ENCODE results near the gene TTC34.

TTC34 gene

DNA sequence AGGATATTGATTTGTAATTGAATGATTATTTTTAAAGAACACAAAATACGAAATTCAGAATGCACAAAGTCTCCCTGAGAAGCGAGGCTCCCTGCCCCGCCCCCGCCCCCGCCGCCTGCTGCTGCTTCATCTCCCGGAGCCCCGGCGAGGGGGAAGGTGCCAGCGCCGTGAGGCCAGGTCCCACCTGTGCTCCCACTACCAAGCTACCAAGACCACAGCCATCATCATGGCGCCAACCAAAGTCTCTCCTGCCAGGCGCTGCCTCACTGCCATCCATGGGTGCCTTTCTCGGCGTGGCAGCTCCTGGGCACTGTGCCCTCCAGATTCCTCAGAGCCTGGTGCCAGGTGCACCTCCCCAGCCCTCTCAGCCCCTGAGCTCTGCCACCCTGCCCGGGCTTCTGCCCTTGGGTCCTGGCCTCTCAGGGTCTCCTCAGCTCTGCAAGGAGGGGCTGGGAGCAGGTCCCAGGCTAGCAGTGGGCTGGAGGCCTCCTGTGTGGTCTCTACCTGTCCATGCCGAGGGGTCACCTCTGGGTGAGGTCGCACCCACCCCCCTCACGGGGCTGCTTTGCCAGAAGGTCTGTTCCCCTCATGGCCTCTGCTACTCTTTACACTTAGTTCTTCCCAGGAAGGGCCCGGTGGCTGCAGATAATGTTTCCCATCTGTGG is 29.4 kb upstream of the TTC34 start:
- no peak for DNase-seq (ENCODE audit: low spot score)

DNA sequence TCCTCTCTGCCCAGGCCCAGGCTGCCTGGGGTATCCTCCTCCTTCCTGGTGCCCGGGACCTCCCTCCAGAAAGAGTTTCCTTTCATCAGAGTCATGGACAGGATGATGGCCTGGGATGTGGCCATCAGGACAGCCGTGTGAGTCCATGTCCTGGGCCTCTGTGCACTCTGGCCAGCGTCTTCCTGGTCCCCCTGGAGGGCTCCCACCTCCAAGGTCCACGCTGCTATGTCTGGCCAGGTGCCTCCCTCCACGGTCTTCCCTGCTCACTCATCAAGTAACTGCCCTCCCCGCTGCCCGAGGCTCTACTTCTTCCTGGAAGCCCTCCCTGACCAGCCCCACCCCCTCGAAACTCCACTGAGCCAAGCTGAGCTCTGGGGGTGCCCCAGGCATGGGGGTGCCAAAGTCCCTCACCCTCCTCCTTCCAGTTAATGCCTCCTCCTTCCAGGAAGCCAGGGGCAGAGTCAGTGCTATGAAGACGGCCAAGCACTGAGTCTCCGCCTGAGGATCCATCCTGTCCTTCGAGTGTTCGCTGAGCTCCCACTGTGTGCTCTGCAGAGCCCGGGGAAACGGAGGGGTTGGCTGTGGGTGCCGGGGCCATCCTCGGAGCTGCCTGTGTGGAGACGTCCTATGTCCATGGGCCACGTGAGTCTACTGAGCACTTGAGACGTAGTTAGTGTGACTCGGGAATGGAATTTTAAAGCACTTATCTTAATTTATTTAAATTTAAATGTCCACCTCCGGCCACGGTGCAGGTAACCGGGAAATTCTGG is 28.5 kb upstream of the TTC34 start:
- no peak for DNase-seq (ENCODE audit: low spot score)

DNA sequence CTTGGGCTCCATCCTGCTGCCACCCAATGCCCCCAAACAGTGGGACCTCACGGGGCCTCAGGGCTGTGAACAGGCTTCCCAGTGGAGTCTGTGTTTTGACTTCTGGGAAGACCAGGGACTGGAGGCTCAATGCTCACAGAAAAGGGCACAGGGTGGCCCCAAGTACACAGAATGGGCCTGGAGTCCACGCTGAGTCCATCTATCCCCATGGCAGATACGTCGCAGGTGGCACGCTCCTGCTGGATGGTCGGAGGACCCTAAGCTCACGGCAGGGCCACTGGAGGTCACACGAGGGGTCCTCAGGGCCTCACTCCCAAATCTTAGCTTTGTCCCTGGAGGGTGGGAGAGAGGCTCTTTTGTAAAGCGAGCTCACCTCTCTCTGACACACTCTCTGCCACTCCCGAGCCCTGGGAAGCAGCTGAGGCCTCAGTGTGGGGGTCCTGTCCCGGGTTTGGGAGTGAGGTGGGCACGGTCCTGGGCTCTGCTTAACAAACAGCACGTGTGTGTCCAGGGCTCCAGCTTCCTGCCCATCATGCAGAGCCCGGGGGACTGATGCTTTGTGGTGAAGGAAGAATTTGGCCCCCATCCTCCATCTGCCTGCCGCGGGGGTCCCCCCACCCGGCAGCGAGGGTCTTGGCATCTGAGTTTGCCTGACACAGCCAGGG is 27.2 kb upstream of the TTC34 start:
- DNase-seq (ENCODE audit: low spot score) = no peak

DNA sequence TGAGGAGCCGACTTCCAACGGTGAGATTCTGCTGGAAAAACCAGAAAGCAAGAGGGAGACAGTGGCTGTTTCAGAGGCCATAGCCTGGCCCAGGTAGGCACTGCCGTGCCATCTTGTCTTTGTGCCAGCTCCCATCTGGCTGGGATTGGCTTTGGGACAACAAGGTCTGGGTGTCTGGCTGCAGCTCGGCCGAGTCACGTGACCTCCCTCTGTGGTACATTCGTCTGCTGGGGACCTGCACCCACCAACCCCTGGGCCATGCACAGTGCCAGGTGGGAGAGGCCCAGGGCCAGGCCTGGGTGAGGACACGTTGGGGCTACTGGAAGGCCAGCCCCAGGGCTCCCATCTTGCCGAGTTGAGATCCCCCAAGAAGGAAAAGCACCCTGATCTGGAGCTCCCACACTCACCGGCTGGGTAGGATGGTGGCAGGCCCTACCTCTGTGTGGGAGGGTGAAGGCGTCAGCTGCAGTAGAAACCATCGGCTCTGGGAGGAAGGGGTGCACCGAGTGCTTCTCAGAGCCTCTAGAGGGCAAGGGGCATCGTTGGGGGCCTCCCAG is 25.3 kb upstream of the TTC34 start:
- no peak for DNase-seq (ENCODE audit: low spot score)

DNA sequence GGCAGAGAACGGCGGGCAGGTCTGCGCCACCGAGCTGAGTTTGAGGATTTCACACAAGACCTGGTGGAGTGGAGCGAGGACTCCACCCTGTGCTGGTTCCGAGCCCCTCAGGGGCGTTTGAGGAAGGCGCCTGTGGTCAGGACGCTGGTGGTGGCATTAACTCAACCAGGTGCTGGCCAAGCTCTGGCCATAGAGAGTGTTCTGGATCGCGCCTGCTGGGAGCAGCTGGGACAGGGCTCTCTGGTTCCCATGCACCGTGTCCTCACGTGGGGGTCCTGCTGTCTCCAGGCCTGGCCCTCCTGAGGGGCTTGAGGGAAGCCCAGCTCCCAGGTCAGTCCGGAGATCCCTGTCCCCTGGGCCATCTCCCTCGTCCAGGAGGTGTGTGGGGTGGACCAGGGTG is 24.8 kb upstream of the TTC34 start:
- no peak for DNase-seq (ENCODE audit: low spot score)

DNA sequence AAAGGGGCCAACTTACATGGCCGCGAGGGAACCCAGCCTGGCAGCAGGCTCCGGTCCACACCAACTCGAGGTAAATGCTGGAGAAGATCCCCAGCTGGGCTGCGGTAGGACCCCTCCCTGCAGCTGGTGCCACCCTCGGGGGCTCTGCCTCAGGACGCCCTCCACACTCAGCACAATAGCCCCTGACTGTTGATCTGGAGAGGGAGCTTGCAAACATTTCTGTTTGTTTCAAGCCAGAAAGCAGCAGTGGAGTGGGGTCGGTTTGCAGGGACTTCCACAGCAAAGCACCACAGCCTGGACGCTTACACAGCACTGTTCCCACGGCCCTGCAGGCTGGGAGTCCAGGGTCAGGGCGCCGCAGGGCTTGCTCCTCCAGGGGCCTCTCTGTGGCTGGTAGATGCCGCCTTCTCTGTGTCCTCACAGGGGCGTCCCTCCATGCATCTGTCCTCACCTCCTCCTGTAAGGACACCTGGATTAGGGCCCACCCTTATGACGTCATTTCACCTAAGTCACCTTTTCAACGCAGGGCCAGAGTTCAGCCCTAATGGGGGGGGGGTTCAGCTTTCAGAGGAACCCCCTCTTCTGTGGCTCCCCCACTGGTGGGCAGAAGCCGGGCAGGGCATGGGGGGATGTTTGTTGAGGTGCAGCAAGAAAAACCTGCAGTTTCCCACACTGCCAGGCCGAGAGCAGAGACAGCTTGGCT is 24.1 kb upstream of the TTC34 start:
- no peak for DNase-seq (ENCODE audit: low spot score)

DNA sequence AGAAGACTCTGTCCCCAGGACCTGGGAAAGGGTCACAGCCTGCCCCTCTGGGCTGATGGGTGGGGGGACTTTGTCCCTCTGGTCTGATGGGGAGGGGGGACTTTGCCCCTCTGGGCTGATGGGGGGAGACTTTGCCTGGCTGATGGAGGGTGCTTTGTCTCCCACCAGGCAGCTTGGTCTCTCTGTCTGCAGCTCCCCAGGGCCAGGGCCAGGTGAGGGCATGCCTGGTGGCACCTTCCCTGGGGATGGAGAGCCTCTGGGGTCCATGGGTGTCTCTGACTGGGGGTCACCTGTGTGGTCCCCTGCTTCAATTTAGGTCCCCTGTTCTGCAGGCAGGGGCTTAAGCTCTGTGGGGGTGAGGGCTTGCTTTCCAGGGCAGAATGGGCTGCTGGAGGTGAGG is 23.5 kb upstream of the TTC34 start:
- no peak for DNase-seq (ENCODE audit: low spot score)

DNA sequence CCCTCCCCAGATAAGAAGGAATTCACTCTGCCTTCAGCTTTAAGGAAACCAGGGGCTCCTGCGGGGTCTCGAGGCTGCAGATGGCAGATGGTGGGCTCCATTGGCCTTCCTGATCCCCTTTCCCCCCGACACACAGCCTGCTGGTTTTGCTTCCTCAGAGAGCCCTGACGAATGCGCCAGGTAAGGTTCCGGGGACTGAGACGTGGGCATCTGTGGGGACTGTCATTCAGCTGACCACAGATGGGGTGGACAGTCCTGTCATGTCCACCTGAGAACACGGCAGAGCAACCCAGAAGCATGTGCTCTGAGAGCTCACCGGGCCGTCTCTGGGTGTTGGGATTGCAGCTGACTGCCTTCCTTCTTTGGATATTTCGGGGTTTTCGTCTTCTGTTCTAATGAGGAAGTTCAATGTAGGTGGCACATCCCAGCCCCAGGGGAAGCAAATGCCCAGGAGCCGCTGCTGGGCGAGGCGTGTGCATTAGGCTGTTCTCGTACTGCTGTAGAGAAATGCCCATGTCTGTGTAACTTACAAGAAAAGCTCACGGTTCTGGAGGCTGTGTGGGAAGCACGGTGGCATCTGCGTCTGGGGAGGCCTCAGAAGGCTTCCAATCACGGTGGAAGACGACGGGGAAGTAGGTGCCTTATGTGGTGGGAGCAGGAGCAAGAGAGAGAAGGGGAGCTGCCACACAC is 22.6 kb upstream of the TTC34 start:
- DNase-seq (ENCODE audit: low spot score) = no peak

DNA sequence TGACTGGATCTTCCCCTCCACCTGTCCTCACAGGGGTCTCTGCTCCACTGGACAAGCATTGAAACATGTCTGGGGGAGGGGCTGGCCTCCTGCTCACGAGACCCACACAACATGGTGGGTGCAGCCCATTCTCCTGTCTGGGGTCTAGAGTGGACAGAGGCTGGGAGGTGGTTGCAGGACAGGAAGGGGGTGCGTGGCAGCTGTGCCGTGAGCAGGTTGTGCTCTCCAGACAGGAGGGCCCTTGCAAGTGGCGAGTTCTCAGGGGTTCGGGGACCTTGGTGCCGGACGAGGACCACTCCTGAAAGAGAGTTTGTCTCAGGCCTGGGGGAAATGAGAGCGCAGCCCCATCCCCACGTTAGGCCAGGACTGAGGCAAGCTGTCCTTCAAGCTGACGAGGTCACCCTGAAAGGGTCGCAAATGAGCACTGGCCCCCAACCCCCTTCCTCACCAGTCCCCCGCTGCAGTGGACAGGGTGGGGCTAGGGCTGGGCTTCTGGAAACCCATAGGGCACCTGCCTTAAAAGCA is 21.2 kb upstream of the TTC34 start:
- no peak for DNase-seq (ENCODE audit: low spot score)

DNA sequence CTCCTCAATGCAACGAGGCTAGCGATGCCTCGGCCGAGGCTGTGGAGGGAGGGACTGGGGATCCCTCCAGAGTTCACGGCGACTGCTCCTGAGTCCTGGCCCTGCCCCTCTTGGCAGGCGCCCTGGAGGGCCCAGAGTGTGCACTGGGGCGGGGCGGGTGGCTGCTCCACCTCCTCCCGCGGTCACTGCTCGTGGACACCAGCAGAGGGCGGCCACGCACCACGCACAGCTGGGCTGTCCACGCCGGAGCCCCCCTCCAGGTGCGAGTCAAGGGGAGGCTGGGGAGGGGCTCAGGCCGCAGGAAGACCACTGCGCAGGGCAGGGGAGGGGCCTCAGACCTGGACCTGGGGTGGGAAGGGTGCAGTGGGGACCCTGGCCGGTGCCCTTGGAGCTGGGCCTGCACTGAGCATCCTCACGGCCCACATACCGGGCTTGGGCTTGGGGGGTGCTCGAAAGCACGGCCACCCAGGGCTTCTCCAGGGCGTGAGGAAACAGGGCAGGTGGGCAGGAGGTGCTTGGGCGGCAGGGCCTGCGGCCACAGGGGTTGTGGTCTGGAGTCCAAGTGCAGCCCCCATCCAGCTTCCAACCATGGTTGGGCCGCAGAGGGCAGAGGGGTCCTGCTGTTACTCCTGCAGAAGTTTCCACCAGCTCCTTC is 20.6 kb upstream of the TTC34 start:
- peak; percentile 33 for DNase-seq (ENCODE audit: low spot score)

DNA sequence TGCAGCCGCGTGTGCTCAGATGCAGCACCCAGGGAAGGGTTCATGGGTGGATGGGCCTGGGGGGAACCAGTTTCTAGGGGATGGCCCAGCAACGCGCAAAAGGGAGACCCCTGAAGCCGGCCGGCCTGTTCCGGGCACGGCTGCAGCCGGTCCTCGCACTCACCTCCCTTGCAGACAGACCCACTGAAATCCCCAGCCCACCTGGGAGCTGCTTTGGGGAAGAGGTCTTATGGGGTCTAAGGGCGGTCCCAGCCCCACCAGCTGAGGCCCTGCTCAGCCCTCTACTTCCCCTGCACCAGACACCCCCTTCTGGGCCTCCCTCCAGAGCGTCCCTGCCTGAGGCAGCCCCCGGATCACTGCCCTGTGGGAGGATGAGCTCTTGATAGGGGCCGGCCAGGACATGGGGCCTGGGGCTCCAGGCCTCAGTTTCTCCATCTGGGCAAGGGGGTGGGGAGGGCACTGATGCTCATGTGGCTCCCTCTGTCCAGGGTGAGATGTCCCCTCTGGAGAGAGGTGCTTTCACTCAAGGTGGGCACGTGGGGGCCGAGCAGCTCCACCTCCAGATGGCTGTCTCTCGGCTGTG is 20.0 kb upstream of the TTC34 start:
- no peak for DNase-seq (ENCODE audit: low spot score)

DNA sequence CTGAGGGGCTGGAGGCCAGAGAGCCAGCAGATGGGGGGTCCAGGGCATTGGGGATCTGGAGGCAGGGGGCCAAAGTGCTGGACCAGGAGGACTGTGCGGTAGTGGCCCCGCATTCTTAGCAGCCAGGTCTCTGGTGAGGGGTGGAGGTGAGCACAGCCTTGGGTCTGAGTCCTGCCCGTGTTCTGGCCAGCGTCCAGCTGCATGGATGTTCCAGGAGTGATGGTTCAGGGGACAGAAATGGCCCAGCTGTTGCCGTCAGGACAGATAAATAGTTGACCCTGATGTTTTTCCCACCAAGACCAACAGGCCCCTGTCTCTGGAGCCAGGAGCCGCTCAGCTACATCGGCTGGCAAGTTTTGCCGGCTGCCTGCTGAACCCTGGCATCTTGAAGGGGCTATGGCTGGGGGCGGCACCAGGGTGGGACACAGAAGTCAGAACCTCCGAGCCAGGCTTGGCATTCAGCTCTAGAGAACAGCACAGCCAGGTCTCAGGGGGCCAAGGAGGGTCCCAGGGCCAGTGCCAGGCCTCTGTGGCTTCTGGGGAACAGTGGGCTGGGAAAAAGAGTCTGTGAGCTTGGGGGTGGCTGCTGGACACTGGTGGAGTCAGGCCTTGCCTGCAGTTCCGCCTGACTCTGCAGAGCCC is 19.4 kb upstream of the TTC34 start:
- DNase-seq (ENCODE audit: low spot score) = no peak

DNA sequence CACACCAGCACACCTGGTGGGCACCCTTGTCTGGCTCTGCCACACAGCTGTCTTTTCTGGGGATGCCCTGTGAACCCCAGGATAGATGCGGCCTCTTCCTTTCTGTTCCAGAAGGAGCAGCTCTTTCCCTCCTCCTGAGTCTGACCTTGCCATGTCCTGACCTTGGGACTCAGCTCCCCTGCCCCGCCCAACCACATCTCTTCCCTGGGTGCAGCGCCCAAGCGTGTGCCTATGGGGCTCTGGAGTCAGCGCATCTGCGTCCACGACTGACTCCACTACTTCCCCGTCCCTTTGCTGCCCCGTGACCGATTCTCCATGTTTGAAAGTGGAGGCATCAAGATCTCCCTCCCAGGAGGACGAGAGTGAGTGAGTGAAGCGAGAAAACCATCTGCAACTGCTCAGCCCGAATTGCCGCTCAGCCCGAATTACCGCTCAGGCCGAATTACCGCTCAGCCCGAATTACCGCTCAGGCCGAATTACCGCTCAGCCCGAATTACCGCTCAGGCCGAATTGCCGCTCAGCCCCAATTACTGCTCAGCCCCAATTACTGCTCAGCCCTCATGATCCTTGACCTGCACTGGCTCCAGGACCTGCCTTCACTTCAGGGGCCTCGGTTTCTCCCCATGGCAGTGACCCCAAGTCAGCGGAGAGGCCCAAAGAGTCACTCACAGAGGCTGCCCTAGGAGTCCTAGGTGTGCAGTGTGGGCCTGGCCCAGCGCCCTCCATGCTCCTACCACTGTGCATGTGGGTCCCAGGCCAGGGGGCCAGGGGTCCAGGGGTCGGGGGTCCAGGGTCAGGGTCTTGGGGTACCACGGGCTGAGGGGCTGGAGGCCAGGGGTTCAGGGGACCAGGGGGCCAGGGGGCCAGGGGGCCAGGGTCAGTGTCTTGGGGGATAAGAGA is 18.6 kb upstream of the TTC34 start:
- no peak for DNase-seq (ENCODE audit: low spot score)

DNA sequence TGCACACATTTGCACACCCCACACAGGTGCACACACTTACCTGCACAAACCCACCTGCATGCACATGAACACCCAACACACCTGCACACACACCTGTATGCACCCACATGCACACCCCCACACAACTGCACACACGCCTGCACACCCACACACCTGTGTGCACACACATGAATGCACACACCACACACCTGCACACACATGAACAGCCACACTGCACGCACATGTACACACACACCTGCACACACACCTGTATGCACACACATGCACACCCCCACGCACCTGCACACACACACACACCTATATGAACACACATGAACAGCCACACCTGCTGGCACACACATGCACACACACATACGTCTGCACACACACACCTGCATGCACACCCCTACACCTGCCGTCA is 17.9 kb upstream of the TTC34 start:
- no peak for DNase-seq (ENCODE audit: low spot score)

DNA sequence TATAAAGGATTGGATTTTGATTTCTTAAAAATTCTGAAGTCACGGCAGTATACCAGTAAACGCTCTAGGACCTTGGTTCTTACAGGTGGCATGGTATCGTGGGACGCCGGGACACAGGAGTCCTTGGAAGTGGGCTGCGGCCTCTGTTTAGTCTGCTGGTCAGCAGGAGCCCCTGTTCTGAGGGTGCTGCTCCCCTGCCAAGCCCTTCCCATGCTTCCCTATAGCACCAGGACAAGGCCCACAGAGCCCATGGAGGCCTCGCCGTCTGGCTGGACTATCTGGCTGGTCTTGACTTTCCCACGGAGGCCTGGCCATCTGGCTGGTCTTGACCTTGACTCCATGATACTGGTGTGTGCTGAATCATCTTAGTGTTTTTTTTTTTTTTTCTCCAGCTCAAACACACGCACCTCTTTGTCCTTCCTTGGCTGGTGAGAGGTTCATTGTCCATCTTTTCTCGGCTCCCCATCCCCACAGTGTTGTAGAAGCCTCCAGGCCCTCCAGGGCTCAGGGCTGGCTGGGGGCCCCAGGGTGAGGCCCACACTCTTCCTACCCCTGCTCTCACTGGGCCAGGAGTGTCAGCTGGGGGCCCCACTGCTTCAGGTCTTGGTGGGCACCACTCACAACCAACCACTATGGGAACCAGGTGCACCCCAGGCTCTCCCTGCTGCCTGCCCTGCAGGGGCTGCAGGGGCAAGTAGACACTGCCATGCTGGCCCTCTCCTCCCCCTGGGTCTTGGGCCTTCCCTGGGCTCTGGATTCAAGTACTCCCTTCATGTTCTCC is 16.5 kb upstream of the TTC34 start:
- DNase-seq (ENCODE audit: low spot score) = no peak

DNA sequence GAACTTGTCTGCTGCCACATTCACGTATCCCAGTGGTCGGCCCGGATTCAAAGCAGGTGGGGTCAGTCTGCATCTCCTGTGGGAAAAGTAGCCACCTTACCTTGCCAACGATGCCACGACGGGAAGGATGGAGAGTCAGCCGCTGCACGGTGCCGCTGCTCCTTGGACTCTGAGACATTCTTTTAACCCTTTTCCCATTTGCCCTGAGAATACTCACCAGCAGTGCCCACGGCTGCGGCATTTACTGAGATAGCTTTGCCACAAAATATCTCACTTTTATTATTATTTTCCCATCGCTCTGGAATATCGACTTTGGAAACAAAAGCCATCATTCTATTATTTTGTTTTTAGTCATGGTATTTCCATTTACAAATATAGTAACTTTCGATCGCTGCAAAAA is 15.3 kb upstream of the TTC34 start:
- DNase-seq (ENCODE audit: low spot score) = no peak

DNA sequence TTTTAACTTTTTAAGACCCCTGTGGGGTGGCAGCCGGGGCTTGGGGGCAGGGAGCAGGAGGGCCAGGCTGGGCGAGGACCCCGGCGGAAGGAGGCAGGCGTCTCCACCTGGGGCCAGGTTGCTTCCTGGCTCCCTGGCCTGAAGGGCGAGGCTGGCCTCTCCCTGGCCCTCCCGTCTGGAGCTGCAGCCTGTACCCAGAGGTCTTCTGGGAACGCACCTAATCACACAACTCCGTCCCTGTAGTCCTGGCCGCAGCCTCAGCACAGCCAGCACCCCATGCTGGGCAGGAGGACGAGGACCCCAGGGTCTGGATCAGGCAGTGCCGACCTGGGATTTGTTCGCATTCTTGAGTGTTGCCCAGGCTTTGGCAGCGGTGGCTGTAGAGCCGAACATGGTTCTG is 14.1 kb upstream of the TTC34 start:
- DNase-seq (ENCODE audit: low spot score) = no peak

DNA sequence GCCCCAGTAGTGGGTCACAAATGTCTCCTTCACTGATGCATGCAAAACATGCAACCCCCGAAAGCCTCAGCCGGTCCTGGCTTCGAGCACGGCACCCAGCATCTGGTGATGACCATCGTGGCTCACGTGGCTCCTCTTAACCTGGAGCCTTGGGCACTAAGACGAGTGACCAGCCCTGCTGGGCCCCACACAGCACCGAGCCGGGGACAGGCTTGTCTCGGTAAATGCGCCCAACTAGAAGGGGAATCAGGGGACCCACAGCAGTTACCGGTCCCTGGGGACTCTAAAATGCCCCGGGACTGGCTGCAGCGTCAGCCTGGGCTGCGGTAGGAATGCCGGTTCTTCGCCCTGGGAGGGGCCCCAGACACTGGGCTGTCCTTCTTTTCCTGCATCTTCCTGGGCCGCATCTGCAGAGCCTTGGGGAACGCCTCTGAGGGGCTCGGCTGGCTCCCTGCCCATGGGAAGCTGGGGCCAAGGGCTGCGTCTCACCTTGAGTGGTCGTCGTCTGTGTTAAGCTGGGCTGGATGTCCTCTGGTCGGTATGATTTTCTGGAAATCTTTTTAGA is 13.1 kb upstream of the TTC34 start:
- no peak for DNase-seq (ENCODE audit: low spot score)

All from AG20443 (cell line).